Mucosa of descending colon (tissue), 3 donors: ENCODE measurements around the gene RTBDN. TPM values are rescaled to one million over a fixed set of nuclear protein-coding genes. Genes with fewer than 3 reads are reported as not detected.
"Not testable (repeated sequence)": the region's sequence is repeated elsewhere in the genome, so short reads cannot be mapped to it uniquely, and the experiment has no call there.

ENCODE experiments used
- ATAC-seq: fragments of 200-7000 bp; cut with Tn5 transposase; one replicate; pipeline ENCODE4 v1.9.1; 2020; ENCODE audit warnings: mild to moderate bottlenecking, moderate library complexity
- DNase-seq, 3 donors: peaks; one replicate each; pipeline ENCODE4 v3.0.0-alpha.2; 2020
- H3K36me3 ChIP-seq: fragments of 200-600 bp; one replicate; pipeline ENCODE4 v1.8.0; 2021; ENCODE audit warnings: low read depth, mild to moderate bottlenecking
- H3K4me1 ChIP-seq: fragments of 200-600 bp; one replicate; pipeline ENCODE4 v1.8.0; 2021; ENCODE audit warnings: low read depth, mild to moderate bottlenecking
- H3K4me3 ChIP-seq: fragments of 200-600 bp; one replicate; pipeline ENCODE4 v1.8.0; 2021; ENCODE audit warnings: mild to moderate bottlenecking
- H3K9me3 ChIP-seq: fragments of 200-600 bp; one replicate; pipeline ENCODE4 v1.8.0; 2021; ENCODE audit warnings: mild to moderate bottlenecking
- CTCF ChIP-seq: fragments of 200-600 bp; IDR thresholded peaks from one replicate; pipeline ENCODE4 v1.8.0; 2022; ENCODE audit warnings: antibody characterized with exemption, mild to moderate bottlenecking
- intact Hi-C, 2 donors: fragments of 100-400 bp; cut with DNase I in 1 of 2; cut with micrococcal nuclease in 1 of 2; formaldehyde crosslinking; loops; one replicate each; pipeline versions ENCODE4 v1.11.0 to v1.11.1; 2022; cut with DNase I, micrococcal nuclease
- total RNA-seq, 3 donors: library from RNA; stranded (reverse); fragmentation: NEBNext Ultra II Directional in 2 of 3; extraction: Animal tissue kit (Norgen Biotek cat#: 25700) in 2 of 3; gene quantifications; one replicate each; pipeline versions ENCODE4 v1.2.1 to v1.2.4, GENCODE V29; 2021 to 2023
- donor health status: DM: no; HTN: no; CAD: no; lungs with moderate emphysema.
- donor health status: DM: no; HTN: no; CAD: no.
- donor health status: DM: no; HTN: yes; CAD: no.

Gene RTBDN
- total RNA-seq, 3 donors from 2014 or later = 0.87 to 1.7 TPM; not detected in 1

- DNase-seq = no peak
- Histone ChIP-seq H3K4me3 (no peak overlapping the region), H3K4me1 (peaks cover 6% of the 10 kb centered on the region), H3K9me3 (no peaks in the 10 kb centered on the region), H3K36me3 (no peaks in the 10 kb centered on the region)
- TF ChIP-seq CTCF = no peak
- intact Hi-C loops = no loop called here
- ATAC-seq = no peak
Measured at GRCh38 chr19:12864143-12864542, 29.8 kb upstream of the RTBDN start.

- TF ChIP-seq CTCF = no peak
- intact Hi-C loops = no loop called here
- Histone ChIP-seq H3K36me3 (no peaks in the 10 kb centered on the region), H3K4me3 (no peak overlapping the region), H3K4me1 (no peaks in the 10 kb centered on the region), H3K9me3 (no peaks in the 10 kb centered on the region)
- DNase-seq (no peak), ATAC-seq (no peak)
Measured at GRCh38 chr19:12859546-12859945, 25.2 kb upstream of the RTBDN start.

GRCh38 chr19:12858041-12858928, 23.9 kb upstream of the RTBDN start:
- no peak for TF ChIP-seq CTCF
- ATAC-seq (no peak), DNase-seq (no peak)
- Histone ChIP-seq H3K9me3 (no peaks in the 10 kb centered on the region), H3K36me3 (no peaks in the 10 kb centered on the region), H3K4me1 (no peaks in the 10 kb centered on the region), H3K4me3 (no peak overlapping the region)
- intact Hi-C loops = no loop called here

GRCh38 chr19:12856653-12857052, 22.3 kb upstream of the RTBDN start:
- Histone ChIP-seq H3K4me1 (no peaks in the 10 kb centered on the region), H3K9me3 (no peaks in the 10 kb centered on the region), H3K4me3 (no peak overlapping the region), H3K36me3 (no peaks in the 10 kb centered on the region)
- no peak for DNase-seq
- no peak for TF ChIP-seq CTCF
- no peak for ATAC-seq
- intact Hi-C loops = no loop called here

- no peaks in the 10 kb centered on the region for H3K36me3 ChIP-seq
- peaks cover 3% of the 10 kb centered on the region for H3K4me1 ChIP-seq
- intact Hi-C loops = loop anchor here in 1 of 2 donors (5.0 kb wide), 1 partner anchor 80 kb away; no protein-coding TSS in a partner anchor
- DNase-seq (peak; percentile 82 to 91 (median 90)), ATAC-seq (peak; percentile 100)
- peak; percentile 98 for TF ChIP-seq CTCF
- H3K9me3 ChIP-seq = no peaks in the 10 kb centered on the region
- no peak overlapping the region for H3K4me3 ChIP-seq
Measured at GRCh38 chr19:12847159-12848139, 13.1 kb upstream of the RTBDN start.

- not testable (repeated sequence) for H3K9me3 ChIP-seq, H3K36me3 ChIP-seq, H3K4me1 ChIP-seq, H3K4me3 ChIP-seq, ATAC-seq
- peak in 1 of 3 donors; percentile 5 for DNase-seq
- intact Hi-C loops = loop anchor here in 1 of 2 donors (5.0 kb wide), 1 partner anchor 79 kb away; no protein-coding TSS in a partner anchor
Measured at GRCh38 chr19:12846613-12847012, 12.2 kb upstream of the RTBDN start.
